GM06990 (cell line): ENCODE data around the gene TTBK1.

Experiments used
- DNase-seq: peaks from one replicate; pipeline ENCODE4 v3.0.0-alpha.2; 2011; ENCODE audit not compliant: insufficient read length; ENCODE audit errors: extremely low read depth
- H3K27me3 ChIP-seq: replicated peaks from 2 replicates; pipeline ENCODE4 v1.6.0; 2011; ENCODE audit warnings: low read length; ENCODE audit not compliant: control insufficient read depth, insufficient read depth
- H3K36me3 ChIP-seq: 2 replicates; pipeline ENCODE4 v1.5.1; 2011; ENCODE audit warnings: low read length; ENCODE audit not compliant: control insufficient read depth, insufficient read depth
- H3K4me3 ChIP-seq: replicated peaks from 2 replicates; pipeline ENCODE4 v1.5.1; 2011; ENCODE audit warnings: low read depth, mild to moderate bottlenecking, control low read depth, low read length
- CTCF ChIP-seq: IDR thresholded peaks from 2 replicates; pipeline ENCODE4 v1.5.1; 2011; ENCODE audit warnings: low read length, control low read depth, mild to moderate bottlenecking, inconsistent platforms; ENCODE audit not compliant: insufficient read depth, poor library complexity, severe bottlenecking

The TTBK1 gene

GRCh38 chr6:43256670-43257366 lies 13.5 kb downstream of the TTBK1 start:
- Histone ChIP-seq H3K27me3 (no peaks in the 10 kb centered on the region; the same call in 1 of the 2 replicates), H3K36me3 (no peaks in the 10 kb centered on the region), H3K4me3 (no peak overlapping the region)
- DNase-seq: no peak
- no peak for TF ChIP-seq CTCF

- no peaks in the 10 kb centered on the region; the same call in 1 of the 2 replicates for H3K27me3 ChIP-seq
Observed at GRCh38 chr6:43257367-43258145, 14.3 kb downstream of the TTBK1 start.

GRCh38 chr6:43258180-43258579 lies 14.9 kb downstream of the TTBK1 start:
- no peak overlapping the region for H3K4me3 ChIP-seq
- no peaks in the 10 kb centered on the region for H3K27me3 ChIP-seq
- no peak for TF ChIP-seq CTCF
- no peaks in the 10 kb centered on the region for H3K36me3 ChIP-seq
- no peak for DNase-seq

More at GRCh38 chr6:43257367-43258145, 14.3 kb downstream of the TTBK1 start:
- no peak for TF ChIP-seq CTCF
- Histone ChIP-seq H3K4me3 (no peak overlapping the region), H3K36me3 (no peaks in the 10 kb centered on the region)
- DNase-seq: no peak

GRCh38 chr6:43258807-43259686 lies 15.8 kb downstream of the TTBK1 start:
- H3K4me3 ChIP-seq: no peak overlapping the region
- TF ChIP-seq CTCF: no peak
- H3K36me3 ChIP-seq: no peaks in the 10 kb centered on the region
- DNase-seq: no peak
- no peaks in the 10 kb centered on the region for H3K27me3 ChIP-seq

- no peaks in the 10 kb centered on the region for H3K36me3 ChIP-seq
- H3K27me3 ChIP-seq: no peaks in the 10 kb centered on the region
- no peak for TF ChIP-seq CTCF
- DNase-seq: no peak
- H3K4me3 ChIP-seq: no peak overlapping the region
Observed at GRCh38 chr6:43260791-43261190, 17.5 kb downstream of the TTBK1 start.
